ENCODE results near the gene BMP7.

The BMP7 gene

GRCh38 chr20:57126481-57127092 lies 139.9 kb downstream of the BMP7 start:
- H3K27me3 Mint-ChIP-seq = peaks cover 17% of the 10 kb centered on the region
- no peaks in the 10 kb centered on the region for H3K36me3 Mint-ChIP-seq
- CTCF ChIA-PET = no interaction called here
- no peaks in the 10 kb centered on the region for H3K9me3 Mint-ChIP-seq
- no peak overlapping the region for H3K4me3 Mint-ChIP-seq
- DNase-seq = no peak
- H3K4me1 Mint-ChIP-seq = peaks cover 5% of the 10 kb centered on the region
- H3K27ac Mint-ChIP-seq = no peak overlapping the region

GRCh38 chr20:57124800-57125517 lies 141.5 kb downstream of the BMP7 start:
- no peaks in the 10 kb centered on the region for H3K9me3 Mint-ChIP-seq
- H3K4me1 Mint-ChIP-seq = peaks cover 5% of the 10 kb centered on the region
- H3K4me3 Mint-ChIP-seq = no peak overlapping the region
- peaks cover 17% of the 10 kb centered on the region for H3K27me3 Mint-ChIP-seq
- no peak for DNase-seq
- CTCF ChIA-PET = no interaction called here
- H3K27ac Mint-ChIP-seq = no peak overlapping the region
- no peaks in the 10 kb centered on the region for H3K36me3 Mint-ChIP-seq

- Mint-ChIP-seq H3K4me3 (no peak overlapping the region), H3K27me3 (peaks cover 17% of the 10 kb centered on the region), H3K27ac (no peak overlapping the region), H3K9me3 (no peaks in the 10 kb centered on the region), H3K4me1 (peaks cover 5% of the 10 kb centered on the region), H3K36me3 (no peaks in the 10 kb centered on the region)
- DNase-seq = no peak
- CTCF ChIA-PET = no interaction called here
Measured at GRCh38 chr20:57124366-57124765, 142.1 kb downstream of the BMP7 start.

GRCh38 chr20:57123504-57123903 lies 142.9 kb downstream of the BMP7 start:
- Mint-ChIP-seq H3K4me1 (peaks cover 5% of the 10 kb centered on the region), H3K9me3 (no peaks in the 10 kb centered on the region), H3K27me3 (peaks cover 17% of the 10 kb centered on the region), H3K27ac (no peak overlapping the region), H3K36me3 (no peaks in the 10 kb centered on the region), H3K4me3 (no peak overlapping the region)
- DNase-seq = no peak
- CTCF ChIA-PET = interaction anchor here (1.2 kb wide), 1 partner anchor 32 kb away, joined by 3 read pairs; no protein-coding TSS in a partner anchor

- H3K9me3 Mint-ChIP-seq = peaks cover 2% of the 10 kb centered on the region
- CTCF ChIA-PET = interaction anchor here (1.2 kb wide), 1 partner anchor 31 kb away, joined by 3 read pairs; no protein-coding TSS in a partner anchor
- peaks cover 17% of the 10 kb centered on the region for H3K27me3 Mint-ChIP-seq
- no peak overlapping the region for H3K27ac Mint-ChIP-seq
- no peak for DNase-seq
- H3K36me3 Mint-ChIP-seq = no peaks in the 10 kb centered on the region
- peaks cover 5% of the 10 kb centered on the region for H3K4me1 Mint-ChIP-seq
- no peak overlapping the region for H3K4me3 Mint-ChIP-seq
Measured at GRCh38 chr20:57122536-57123489, 143.6 kb downstream of the BMP7 start.

- no peak for DNase-seq
- Mint-ChIP-seq H3K4me3 (no peak overlapping the region), H3K4me1 (no peaks in the 10 kb centered on the region), H3K27ac (no peak overlapping the region), H3K9me3 (peaks cover 2% of the 10 kb centered on the region), H3K36me3 (no peaks in the 10 kb centered on the region), H3K27me3 (peaks cover 2% of the 10 kb centered on the region)
- CTCF ChIA-PET = no interaction called here
Measured at GRCh38 chr20:57118964-57119363, 147.5 kb downstream of the BMP7 start.
